BJ (cell line): ENCODE data around the gene PTPRG. TPM values are rescaled to one million over a fixed set of nuclear protein-coding genes. Genes with fewer than 3 reads are reported as not detected.

Experiments
- CTCF ChIA-PET: fragments of 350-600 bp; formaldehyde crosslinking; extraction: SDS; loops from one replicate; lab custom pipeline; 2021; ENCODE audit warnings: antibody characterized with exemption, inconsistent platforms; lab: Yijun Ruan, JAX
- POLR2A ChIA-PET: fragments of 300-600 bp; sonication (Branson Sonifier 250); formaldehyde crosslinking; extraction: SDS; loops from one replicate; lab custom pipeline; 2021; ENCODE audit warnings: antibody characterized with exemption; lab: Charles Lee
- DNase-seq: peaks from one replicate; pipeline ENCODE4 v3.0.0-alpha.2; 2011; ENCODE audit warnings: low read depth
- H3K27me3 ChIP-seq: 2 replicates; pipeline ENCODE4 v1.6.0; 2011; ENCODE audit warnings: low read length; ENCODE audit not compliant: control insufficient read depth, insufficient read depth
- H3K36me3 ChIP-seq: 2 replicates; pipeline ENCODE4 v1.5.1; 2011; ENCODE audit warnings: low read length; ENCODE audit not compliant: control insufficient read depth, insufficient read depth
- H3K4me3 ChIP-seq: 2 replicates; pipeline ENCODE4 v1.5.1; 2011; ENCODE audit warnings: low read depth, mild to moderate bottlenecking, control low read depth, low read length
- polyA plus RNA-seq: library from polyadenylated mRNA; depleted of rRNA; stranded (reverse); fragments of >200 nt; gene quantifications from 2 replicates; pipeline ENCODE4 v1.2.3, GENCODE V29; 2011
- TF ChIP-seq, protein P1 (sequence below): IDR thresholded peaks from 2 replicates; pipeline ENCODE4 v1.5.1; 2011; ENCODE audit warnings: low read depth, mild to moderate bottlenecking, control low read depth, inconsistent platforms, low read length, moderate library complexity; ENCODE audit not compliant: insufficient read depth

PTPRG gene
- polyA plus RNA-seq, 1 experiment: 20.8 TPM

DNA sequence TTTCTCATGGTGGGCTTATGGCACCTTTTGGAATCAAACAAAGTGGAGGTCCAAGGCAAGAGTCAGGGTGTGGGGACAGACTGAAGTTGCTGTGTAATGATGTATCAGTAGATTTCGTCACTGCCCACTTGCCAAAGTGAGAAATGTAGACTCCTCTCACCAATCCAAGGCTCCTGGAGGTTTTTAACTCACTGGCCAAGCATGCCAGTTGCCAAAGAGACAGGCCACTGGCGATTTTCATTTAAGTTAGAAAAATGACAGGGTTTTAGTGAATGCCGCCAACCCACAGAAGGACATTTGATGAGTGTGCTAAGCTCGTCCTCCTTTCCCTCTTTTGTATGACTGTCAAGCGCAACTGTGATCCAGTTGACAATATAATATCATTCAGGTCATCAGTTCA is 602.8 kb downstream of the PTPRG start:
- TF ChIP-seq, protein P1, sequence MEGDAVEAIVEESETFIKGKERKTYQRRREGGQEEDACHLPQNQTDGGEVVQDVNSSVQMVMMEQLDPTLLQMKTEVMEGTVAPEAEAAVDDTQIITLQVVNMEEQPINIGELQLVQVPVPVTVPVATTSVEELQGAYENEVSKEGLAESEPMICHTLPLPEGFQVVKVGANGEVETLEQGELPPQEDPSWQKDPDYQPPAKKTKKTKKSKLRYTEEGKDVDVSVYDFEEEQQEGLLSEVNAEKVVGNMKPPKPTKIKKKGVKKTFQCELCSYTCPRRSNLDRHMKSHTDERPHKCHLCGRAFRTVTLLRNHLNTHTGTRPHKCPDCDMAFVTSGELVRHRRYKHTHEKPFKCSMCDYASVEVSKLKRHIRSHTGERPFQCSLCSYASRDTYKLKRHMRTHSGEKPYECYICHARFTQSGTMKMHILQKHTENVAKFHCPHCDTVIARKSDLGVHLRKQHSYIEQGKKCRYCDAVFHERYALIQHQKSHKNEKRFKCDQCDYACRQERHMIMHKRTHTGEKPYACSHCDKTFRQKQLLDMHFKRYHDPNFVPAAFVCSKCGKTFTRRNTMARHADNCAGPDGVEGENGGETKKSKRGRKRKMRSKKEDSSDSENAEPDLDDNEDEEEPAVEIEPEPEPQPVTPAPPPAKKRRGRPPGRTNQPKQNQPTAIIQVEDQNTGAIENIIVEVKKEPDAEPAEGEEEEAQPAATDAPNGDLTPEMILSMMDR: no peak
- Histone ChIP-seq H3K36me3 (no peaks in the 10 kb centered on the region; the same call in 1 of the 2 replicates), H3K4me3 (no peak overlapping the region), H3K27me3 (no peaks in the 10 kb centered on the region)
- ChIA-PET CTCF (no interaction called here), POLR2A (no interaction called here)
- DNase-seq: no peak

DNA sequence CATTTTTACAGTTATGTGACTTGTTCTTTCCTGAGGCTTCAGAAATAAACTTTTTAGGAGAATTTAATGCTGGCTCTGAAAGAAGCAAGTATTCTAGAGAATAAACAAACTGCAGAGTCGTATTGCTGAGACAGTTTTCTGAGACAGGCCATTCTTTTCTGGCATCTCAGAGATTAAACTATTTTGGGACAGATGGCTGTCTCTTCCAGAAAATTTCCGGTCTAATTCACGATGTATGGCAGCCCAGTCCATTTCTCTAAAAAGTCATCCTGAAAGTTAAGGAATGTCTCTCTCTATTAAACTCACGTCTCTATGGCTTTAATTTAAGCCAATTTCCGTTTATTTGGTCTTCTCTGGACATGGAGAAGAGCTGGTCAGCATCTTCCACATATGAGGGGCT is 603.4 kb downstream of the PTPRG start:
- no peak overlapping the region for H3K4me3 ChIP-seq
- TF ChIP-seq, protein P1: no peak
- ChIA-PET CTCF (no interaction called here), POLR2A (interaction anchor here (0.6 kb wide), 1 partner anchor 403 kb away, joined by 6 read pairs; no protein-coding TSS in a partner anchor)
- no peaks in the 10 kb centered on the region; the same call in 1 of the 2 replicates for H3K36me3 ChIP-seq
- no peak for DNase-seq
- H3K27me3 ChIP-seq: no peaks in the 10 kb centered on the region

DNA sequence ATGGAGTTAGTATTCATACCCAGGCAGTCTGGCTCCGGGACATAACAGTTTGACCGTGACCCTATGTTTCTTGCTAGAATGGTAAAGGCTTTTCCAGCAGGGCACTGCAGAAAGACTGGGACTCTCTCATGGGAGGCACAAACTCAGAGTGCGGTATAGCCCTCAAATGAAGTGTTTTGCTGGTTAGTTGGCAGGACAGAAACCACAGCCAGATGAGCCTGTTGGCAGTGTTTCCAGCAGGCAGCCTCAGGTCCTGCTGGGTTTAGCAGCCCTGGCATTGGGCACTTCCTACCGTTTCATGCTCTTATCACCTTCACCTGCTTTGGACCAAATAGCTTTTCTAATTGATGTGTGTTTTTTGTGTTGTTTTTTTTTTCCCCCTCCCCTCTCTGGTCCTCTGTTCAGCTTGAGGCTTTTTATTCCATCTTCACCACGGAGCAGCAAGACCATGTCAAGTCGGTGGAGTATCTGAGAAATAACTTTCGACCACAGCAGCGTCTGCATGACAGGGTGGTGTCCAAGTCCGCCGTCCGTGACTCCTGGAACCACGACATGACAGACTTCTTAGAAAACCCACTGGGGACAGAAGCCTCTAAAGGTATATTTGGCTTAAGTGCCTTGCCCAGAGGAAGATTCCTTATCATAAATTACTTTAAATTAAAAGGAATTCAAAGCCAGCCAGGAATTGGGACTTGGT is 606.3 kb downstream of the PTPRG start:
- DNase-seq: no peak
- H3K4me3 ChIP-seq: no peak overlapping the region
- TF ChIP-seq, protein P1: no peak
- POLR2A ChIA-PET: no interaction called here
- no peaks in the 10 kb centered on the region for H3K27me3 ChIP-seq
- no peaks in the 10 kb centered on the region; the same call in 1 of the 2 replicates for H3K36me3 ChIP-seq
- CTCF ChIA-PET: interaction anchor here (0.8 kb wide), 1 partner anchor 229 kb away, joined by 3 read pairs; no protein-coding TSS in a partner anchor

DNA sequence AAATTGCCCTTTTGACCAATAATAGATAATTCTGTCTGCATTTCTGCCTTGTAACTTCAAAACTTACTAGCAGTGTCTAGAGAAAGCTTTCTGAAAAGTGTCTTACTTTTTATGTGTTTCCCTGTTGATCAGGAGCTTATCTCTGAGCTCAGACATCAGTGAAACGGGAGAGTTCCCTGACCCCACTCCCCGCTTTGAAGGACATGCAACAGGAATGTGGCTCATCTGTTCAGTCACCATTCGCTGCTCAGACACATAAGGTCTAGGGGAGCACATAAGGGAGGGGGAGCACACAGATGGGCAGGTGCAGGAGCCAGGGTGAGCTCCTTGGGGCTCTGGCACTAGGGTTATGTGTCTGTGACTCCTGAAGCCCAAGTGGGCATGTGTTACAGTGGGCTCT is 607.0 kb downstream of the PTPRG start:
- TF ChIP-seq, protein P1: no peak
- ChIA-PET POLR2A (no interaction called here), CTCF (interaction anchor here (0.8 kb wide), 1 partner anchor 230 kb away, joined by 3 read pairs; no protein-coding TSS in a partner anchor)
- Histone ChIP-seq H3K4me3 (no peak overlapping the region), H3K36me3 (no peaks in the 10 kb centered on the region; the same call in 1 of the 2 replicates), H3K27me3 (no peaks in the 10 kb centered on the region)
- DNase-seq: no peak

DNA sequence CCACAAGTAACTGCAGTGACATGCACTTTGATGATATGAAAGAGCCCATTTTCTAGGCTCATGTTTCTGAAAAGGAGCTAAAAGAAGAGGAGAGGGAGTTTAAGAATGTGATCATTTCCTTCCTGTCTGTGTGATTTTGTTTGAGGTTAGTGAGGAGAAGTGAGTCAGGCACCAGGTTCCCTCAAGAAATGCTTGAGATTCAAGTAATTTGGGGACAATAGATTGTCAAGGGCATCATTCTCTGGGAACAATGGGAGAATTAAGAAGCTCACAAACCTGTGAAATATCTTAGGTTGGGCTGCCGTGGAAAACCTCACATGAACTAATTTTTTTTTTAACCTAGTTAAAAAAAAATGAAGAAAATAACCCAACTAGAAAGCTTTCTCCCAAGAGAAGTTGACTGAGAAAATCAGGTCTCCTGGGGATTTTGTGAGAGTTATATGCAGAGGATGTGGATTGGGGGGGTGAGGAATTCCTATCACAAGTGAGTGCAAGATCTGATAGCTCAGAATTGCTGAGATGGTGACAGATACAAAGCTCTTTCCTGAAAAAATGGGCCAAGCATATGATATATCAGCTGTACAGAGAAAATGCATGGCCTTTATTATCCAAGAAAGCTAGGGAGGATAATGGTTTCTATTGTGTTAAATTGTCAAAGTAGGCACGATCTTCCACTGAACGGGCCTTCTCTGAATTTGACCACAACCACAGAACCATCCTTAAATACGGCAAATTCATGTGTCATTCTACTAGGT is 608.7 kb downstream of the PTPRG start:
- H3K36me3 ChIP-seq: no peaks in the 10 kb centered on the region; the same call in 1 of the 2 replicates
- POLR2A ChIA-PET: no interaction called here
- H3K4me3 ChIP-seq: no peak overlapping the region
- no peak for DNase-seq
- TF ChIP-seq, protein P1: no peak
- CTCF ChIA-PET: no interaction called here
- H3K27me3 ChIP-seq: no peaks in the 10 kb centered on the region
